ENCODE results near the gene PTPN12. TPM values are rescaled to one million over a fixed set of nuclear protein-coding genes. Genes with fewer than 3 reads are reported as not detected.

PTPN12 gene
- total RNA-seq, 4 donors from 2014 or later: 63.9 to 75.3 (median 68.2) TPM

DNA sequence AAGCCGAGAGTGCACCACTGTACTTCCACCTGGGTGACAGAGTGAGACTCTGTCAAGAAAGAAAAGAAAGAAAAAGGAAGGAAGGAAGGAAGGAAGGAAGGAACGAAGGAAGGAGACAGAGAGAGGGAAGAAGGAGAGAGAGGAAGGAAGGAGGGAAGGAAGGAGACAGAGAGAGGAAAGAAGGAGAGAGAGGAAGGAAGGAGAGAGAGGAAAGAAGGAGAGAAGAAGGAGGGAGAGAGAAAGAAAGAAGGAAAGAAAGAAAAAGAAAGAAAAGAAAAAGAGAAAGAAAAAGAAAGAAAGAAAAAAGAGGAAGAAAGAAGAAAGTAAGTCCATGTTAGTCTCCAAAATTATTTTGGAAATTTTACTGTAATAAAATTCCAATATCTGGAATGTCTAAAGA is 125.8 kb downstream of the PTPN12 start:
- WGBS, 2 donors: 95% methylated on average over 2 of the region's 2 CpGs
- intact Hi-C loops (cut with DNase I; ENCODE audit: low total_unique reads): no loop called here
- no peak overlapping the region for H3K4me3 ChIP-seq (ENCODE audit: low read depth, poor library complexity, severe bottlenecking)
- DNase-seq (ENCODE audit: low spot score in 2 of 2): no peak
- no peak for TF ChIP-seq POLR2A (IDR thresholded peaks at IDR 0.05)
- TF ChIP-seq, protein P1, sequence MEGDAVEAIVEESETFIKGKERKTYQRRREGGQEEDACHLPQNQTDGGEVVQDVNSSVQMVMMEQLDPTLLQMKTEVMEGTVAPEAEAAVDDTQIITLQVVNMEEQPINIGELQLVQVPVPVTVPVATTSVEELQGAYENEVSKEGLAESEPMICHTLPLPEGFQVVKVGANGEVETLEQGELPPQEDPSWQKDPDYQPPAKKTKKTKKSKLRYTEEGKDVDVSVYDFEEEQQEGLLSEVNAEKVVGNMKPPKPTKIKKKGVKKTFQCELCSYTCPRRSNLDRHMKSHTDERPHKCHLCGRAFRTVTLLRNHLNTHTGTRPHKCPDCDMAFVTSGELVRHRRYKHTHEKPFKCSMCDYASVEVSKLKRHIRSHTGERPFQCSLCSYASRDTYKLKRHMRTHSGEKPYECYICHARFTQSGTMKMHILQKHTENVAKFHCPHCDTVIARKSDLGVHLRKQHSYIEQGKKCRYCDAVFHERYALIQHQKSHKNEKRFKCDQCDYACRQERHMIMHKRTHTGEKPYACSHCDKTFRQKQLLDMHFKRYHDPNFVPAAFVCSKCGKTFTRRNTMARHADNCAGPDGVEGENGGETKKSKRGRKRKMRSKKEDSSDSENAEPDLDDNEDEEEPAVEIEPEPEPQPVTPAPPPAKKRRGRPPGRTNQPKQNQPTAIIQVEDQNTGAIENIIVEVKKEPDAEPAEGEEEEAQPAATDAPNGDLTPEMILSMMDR (IDR thresholded peaks at IDR 0.05): no peak

DNA sequence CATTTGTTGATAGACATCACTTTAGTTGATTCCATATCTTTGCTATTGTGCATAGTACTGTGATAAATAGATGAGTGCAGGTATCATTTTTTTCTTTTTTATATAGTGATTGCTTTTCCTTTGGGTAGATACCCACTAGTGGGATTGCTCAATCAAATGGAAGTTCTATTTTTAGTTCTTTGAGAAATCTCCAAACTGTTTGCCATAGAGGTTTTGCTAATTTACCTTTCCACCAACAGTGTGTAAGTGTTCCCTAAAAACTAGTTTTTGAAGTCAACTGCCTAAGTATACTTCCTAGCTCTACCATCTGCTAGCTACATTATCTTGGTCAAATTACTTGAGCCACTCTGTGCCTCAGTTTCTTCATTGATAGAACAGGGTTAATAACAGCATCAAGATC is 127.6 kb downstream of the PTPN12 start:
- DNase-seq (ENCODE audit: low spot score in 2 of 2): no peak
- TF ChIP-seq POLR2A (IDR thresholded peaks at IDR 0.05): no peak
- TF ChIP-seq, protein P1 (IDR thresholded peaks at IDR 0.05): no peak
- intact Hi-C loops (cut with DNase I; ENCODE audit: low total_unique reads): no loop called here
- no peak overlapping the region for H3K4me3 ChIP-seq (ENCODE audit: low read depth, poor library complexity, severe bottlenecking)

DNA sequence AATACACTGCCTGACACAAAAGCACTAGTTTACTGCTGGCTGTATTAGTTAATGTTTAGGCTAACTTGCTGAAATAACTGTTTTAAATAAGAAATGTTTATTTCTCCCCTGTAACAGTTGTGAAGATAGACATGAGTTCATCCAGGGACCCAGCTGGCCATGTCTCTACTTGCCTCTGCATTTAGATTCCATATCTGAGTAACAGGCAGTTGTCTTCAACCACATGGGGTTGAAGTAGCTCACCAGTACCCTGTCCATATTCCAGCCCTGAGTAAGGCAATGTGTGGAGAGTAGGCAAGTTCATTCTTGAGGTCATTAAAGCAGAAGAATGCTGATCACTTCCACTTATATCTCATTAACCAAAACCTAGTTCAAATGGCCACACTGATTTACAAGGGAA is 128.1 kb downstream of the PTPN12 start:
- intact Hi-C loops (cut with DNase I; ENCODE audit: low total_unique reads): no loop called here
- TF ChIP-seq POLR2A (IDR thresholded peaks at IDR 0.05): no peak
- TF ChIP-seq, protein P1 (IDR thresholded peaks at IDR 0.05): no peak
- no peak for DNase-seq (ENCODE audit: low spot score in 2 of 2)
- no peak overlapping the region for H3K4me3 ChIP-seq (ENCODE audit: low read depth, poor library complexity, severe bottlenecking)

DNA sequence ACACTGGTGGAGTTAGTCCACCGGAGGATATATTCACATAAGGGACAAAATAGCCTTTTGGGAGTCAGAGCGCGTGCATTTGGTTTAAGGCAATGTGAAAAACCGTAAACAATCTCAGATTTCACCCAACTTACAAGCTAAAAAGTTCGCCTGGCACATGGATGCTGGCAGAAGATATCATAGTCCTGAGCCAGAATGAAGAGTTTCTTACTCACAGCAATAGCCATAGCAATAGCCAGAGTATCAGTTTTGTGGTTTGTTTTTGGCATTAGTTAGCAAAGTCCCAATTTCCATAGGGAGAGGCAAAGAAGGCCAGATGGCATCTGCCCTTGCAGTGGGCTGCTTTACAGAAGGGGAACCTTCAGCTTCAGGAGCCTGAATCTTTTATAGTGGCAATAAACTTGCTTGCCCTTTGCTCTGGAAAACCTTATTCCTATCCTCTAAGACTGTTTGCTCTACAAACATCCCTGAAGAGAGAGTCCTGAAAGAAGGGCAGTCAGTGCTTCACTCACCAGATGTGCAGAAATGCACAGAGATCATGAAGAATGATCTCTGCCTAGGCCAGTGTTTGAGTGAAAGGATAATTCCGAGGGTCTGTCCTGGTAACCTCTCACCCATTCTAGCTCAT is 130.5 kb downstream of the PTPN12 start:
- no peak for DNase-seq (ENCODE audit: low spot score in 2 of 2)
- intact Hi-C loops (cut with DNase I; ENCODE audit: low total_unique reads): no loop called here
- WGBS, 2 donors: 79 to 81% methylated on average over 6 of the region's 6 CpGs
- H3K4me3 ChIP-seq (ENCODE audit: low read depth, poor library complexity, severe bottlenecking): no peak overlapping the region
- TF ChIP-seq, protein P1 (IDR thresholded peaks at IDR 0.05): no peak
- TF ChIP-seq POLR2A (IDR thresholded peaks at IDR 0.05): no peak

DNA sequence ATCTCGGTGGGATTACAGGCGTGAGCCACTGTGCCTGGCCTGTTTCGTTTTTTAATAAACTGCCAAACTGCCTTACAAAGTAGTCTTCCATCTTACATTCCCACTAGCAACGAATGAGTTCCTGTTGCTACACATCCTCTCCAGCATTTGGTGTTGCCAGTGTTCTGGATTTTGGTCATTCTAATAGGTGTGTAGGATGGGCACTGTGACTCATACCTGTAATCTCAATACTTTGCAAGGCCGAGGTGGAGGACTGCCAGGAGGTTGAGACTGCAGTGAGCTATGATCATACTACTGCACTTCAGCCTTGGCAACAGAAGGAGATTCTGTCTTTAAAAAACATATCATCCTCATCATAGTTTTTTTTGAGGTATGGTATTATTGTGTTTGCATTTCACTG is 137.8 kb downstream of the PTPN12 start:
- H3K4me3 ChIP-seq (ENCODE audit: low read depth, poor library complexity, severe bottlenecking): no peak overlapping the region
- WGBS, 2 donors: 63 to 69% methylated on average over 5 of the region's 5 CpGs
- no peak for TF ChIP-seq POLR2A (IDR thresholded peaks at IDR 0.05)
- TF ChIP-seq, protein P1 (IDR thresholded peaks at IDR 0.05): no peak
- DNase-seq (ENCODE audit: low spot score in 2 of 2): no peak
- intact Hi-C loops (cut with DNase I; ENCODE audit: low total_unique reads): no loop called here

DNA sequence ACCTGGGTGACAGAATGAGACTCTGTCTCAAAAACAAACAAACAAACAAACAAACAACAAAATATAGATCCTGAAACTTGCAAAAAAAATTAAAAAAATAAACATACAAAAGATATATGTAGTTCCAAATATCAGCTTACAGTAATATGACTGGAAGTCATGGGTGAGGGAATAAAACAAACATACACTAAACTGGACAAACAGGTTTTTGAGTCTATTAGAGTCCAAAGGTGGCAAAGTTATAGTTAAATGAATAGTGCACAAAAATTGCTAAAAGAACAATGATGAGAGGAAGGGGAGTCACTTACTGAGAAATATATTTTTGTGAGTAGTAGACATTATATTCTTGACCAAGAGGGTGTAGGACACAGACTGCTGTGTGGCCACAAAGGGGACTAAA is 142.5 kb downstream of the PTPN12 start:
- no peak overlapping the region for H3K4me3 ChIP-seq (ENCODE audit: low read depth, poor library complexity, severe bottlenecking)
- DNase-seq (ENCODE audit: low spot score in 2 of 2): no peak
- intact Hi-C loops (cut with DNase I; ENCODE audit: low total_unique reads): no loop called here
- TF ChIP-seq, protein P1 (IDR thresholded peaks at IDR 0.05): no peak
- TF ChIP-seq POLR2A (IDR thresholded peaks at IDR 0.05): no peak
